ENCODE results near the gene PYGL.
"Not testable (repeated sequence)": the region's sequence is repeated elsewhere in the genome, so short reads cannot be mapped to it uniquely, and the experiment has no call there.

- not testable (repeated sequence) for TF ChIP-seq ZNF274 (IDR thresholded peaks at IDR 0.05; ENCODE audit: low read depth, low read length); YY1 (IDR thresholded peaks at IDR 0.05; ENCODE audit: insufficient read depth, insufficient read length)
These were observed 47.9 kb downstream of the PYGL start for GRCh38 chr14:50896421-50896820.

Data from NT2/D1 (cell line).